HG02943 (cell line): Measurements from ENCODE around the gene DBF4B.

ENCODE experiments used
- ATAC-seq: cut with Tn5 transposase; IDR thresholded peaks from one replicate; pipeline ENCODE4 v1.9.1; 2021; ENCODE audit warnings: mild to moderate bottlenecking, low read depth, moderate library complexity; ENCODE audit not compliant: unreplicated experiment

DBF4B gene

DNA sequence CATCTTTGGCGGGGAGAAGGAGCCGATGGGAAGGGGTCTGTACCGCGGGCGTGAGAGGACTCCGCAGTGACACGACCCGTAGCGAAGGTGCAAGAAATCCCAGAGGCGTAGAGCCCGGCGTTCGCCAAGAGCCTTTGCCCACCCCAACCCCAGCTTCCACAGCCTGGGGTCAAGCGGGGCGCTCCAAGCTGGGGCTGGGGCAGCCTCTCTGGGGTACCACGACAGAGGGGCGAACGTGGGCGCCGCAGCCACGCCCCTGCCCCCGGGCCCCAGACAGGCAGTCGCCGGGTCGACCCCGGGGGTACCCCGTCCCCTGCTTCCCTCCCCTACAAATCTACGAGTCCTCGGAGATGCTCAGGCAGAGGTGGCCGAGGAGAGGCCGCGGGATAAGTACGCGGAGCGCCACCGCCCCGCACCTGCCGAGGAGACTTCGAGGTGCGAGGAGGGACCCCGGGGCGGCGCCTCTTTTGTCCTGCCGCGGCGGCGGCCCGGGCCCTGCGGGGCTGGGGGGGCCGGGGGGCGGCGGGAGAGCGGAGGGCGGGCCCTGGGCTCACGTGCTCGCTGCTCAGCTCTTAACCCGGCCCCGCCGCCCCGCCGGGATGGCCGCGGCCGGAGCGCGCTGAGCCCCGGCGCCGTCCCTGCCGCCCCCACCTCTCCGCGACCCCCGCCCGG is 50.1 kb downstream of the DBF4B start, which contains the start of gene ADAM11:
ADAM11 (plus strand) TSS at position 575 of the 672 bp plus-strand sequence. CDS start 212 bp downstream, outside the sequence.
- ATAC-seq: no peak

DNA sequence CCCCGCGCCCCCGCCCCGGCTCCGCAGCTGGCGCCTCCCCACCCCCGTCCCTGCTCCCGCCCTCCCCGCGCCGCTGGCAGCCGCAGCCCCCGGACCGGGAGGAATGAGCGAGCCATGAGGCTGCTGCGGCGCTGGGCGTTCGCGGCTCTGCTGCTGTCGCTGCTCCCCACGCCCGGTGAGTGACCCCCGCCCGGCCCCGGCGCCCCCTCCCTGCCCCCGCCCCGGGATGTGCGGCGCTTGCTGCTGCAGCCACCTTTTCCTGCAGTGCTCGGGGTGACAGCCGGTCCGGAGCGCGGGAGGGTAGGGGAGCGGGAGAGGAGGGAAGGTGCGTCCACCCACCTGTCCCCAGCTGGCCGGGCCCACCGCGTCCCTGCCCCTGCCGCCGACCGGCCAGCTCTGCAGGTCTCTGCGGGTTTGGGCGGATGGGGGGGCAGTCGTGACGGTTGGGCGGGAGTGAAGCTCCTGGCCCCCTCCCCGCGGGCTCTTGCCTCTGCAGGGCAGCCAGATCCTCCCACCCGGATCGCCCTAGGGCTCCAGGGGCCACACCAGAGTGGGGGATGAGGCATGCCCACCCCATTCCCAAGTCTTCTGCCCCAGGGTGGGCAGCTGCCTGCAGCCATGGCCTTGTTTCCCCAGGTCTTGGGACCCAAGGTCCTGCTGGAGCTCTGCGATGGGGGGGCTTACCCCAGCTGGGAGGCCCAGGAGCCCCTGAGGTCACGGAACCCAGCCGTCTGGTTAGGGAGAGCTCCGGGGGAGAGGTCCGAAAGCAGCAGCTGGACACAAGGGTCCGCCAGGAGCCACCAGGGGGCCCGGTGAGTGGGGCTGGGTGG is 50.8 kb downstream of the DBF4B start:
- ATAC-seq: no peak

DNA sequence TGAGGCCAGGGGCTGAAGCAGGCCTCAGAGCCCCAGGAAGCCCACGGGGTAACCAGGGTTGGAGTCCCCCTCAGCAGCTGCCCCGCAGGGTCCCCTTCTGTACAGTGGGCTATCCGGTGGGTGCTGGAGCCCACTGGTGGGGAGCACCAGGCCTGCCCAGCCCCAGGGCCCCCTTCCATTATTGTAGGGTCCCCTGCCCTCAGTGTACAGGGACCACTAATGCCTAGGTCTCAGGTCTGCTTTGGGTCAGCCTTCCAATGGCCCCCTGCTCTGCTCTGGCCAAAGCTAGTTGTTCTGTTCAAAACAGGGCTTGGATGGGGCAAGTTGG is 51.4 kb downstream of the DBF4B start:
- no peak for ATAC-seq

DNA sequence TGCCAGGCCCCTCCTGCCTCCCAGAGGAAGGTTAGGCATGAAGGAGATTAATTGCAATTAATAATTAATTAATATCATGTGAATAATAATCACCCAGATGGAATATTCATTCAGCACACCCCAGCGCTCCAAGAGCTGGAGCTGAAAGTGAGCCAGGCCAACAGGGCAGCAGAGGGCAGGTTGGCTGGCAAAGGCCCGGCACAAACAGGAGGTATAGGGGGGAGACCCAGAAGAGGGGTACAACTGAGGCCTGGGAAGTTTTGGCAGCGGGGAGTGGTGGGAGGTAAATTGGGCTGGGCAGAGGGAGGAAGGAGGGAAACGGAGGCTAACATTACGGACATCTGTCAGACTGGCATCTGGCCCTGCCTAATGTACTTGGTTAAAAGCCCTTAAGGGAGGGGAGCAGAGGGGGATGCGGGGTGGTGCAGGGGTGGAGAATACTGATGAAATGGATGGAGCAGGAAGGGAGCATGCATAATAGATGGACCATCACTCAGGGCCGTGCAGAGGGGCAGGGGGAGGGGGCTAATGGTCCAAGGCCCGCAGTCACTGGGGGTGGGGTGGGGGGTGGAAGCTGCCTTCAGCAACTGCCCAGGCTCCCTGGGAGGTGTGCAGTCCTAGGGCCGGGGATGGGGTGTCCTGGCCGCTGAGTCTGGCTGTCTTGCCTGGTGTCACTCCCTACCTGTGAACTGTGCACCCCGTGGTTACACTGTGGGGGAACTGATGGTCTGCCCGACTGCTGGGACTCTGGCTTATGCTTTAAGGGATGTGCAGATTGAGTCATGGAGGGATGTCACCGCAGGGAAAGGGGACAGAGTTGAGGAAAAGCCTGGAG is 52.2 kb downstream of the DBF4B start:
- ATAC-seq: no peak

DNA sequence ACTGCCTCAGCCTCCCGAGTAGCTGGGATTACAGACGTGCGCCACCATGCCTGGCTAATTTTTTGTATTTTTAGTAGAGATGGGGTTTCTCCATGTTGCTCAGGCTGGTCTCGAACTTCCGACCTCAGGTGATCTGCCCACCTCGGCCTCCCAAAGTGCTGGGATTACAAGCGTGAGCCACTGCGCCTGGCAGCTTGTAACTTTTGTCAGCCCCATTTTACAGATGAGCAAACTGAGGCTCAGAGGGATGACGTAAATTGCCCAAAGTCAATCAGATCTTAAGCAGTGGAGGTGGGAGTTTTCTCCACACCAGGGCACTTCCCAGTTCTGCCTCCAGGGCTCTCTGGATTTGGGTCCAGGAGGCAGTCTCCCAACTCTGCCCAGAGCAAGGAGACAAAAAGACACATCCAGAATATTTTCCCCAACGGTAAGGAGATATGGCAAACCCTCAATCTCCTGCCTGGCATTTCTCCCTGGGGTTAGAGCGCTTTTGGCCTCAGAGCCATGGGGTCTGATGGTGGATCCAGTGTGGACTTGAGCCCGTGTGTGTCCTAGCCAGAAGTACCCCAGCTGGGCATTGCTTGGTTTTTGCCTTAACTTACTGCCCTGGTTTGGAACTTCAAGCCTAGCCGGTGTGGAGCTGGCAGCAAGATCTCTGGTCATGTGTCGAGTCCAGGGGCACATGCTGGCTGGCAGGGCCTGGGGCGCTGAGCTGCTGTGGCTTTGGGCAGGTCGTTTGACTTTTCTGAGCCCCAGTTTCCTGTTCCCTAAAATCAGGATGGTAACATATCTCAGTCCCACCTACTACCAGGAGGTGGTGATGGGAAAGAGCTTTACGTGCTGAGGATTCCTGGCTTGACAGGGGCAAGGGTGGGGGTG is 53.7 kb downstream of the DBF4B start:
- ATAC-seq: no peak

DNA sequence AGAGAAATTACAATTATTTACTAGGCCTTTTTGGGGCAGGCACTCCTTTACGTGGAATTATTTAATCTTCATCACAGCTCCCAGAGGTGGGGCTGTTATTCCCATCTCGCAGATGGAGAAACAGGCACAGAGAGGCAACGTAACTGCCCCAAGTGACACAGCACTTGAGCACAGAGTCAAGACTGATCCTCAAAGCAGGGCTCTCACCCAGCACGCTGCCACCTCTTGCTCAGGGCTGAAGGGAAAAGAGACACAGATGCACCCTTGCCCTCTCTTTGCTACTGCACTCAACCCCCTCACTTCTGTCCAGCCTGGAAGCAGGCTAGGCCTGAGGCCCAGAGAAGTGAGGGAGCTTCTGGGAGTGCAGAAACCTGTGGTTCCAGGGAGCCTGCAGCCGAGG is 54.7 kb downstream of the DBF4B start:
- no peak for ATAC-seq

DNA sequence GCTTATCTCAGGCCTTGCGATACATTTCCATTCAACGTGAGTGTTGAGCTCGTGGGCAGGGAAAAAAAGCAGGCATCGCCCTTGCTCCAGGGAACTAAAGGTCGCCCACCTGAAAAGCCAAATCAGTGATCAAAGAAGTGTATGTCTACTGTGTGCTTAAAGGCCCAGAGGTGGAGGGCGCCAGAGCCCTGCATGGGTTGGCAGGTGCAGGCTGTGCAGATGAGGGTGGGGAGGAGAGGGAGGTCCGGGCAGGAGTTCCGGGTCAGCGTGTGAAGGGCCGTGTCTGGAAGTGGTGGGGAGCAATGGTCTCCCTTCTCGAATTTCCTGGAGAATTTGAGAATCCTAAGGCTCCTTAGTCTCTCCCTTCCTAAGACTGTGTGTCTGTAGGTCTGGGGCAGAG is 57.5 kb downstream of the DBF4B start:
- no peak for ATAC-seq

DNA sequence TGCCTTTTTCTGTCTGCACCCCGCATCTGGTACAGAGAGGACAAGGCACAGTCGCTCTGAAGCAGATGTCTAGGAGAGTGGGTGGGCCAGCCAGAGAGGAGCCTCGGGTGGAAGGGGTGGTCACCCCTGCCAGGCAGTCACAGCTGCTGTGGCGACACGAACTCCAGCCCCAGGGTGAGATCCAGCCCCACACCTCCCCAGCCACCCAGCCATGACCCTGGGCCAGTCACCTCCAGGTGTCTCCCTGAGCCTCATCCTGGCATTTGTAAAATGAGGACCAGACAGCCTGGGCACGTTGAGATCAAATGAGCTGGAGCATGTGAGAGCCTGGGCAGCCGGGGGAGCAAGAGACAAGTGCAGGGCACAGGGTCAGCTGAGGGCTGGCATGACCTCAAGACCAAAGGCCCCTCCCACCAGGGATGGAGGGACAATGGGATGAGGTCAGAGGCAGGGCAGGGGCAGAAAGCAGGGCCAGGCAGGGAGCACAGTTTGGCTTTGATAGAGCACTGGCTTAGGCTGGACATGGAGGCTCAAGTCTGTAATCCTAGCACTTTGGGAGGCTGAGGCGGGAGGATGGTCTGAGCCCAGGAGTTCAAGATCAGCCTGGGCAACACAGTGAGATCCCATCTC is 58.1 kb downstream of the DBF4B start:
- ATAC-seq: no peak

DNA sequence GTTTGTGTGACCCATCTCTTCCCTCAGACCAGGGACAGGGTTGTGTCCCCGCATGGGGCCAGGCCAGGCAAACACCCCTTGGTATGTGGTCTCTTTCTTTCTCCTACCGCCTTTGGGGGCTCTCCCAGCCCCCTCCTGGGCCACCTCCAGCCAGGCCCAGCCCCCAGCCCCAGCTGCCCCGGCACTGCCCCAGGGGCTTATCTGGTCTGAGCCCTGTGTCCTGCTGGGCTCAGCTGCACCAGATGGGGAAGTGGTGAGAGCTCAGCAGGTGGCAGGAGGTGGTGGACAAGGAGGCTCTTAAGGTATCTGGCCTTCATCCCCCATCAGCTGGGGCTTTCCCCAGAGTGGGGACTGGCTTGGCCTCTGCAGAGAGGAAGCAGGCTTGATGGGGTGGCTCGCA is 59.0 kb downstream of the DBF4B start:
- no peak for ATAC-seq

DNA sequence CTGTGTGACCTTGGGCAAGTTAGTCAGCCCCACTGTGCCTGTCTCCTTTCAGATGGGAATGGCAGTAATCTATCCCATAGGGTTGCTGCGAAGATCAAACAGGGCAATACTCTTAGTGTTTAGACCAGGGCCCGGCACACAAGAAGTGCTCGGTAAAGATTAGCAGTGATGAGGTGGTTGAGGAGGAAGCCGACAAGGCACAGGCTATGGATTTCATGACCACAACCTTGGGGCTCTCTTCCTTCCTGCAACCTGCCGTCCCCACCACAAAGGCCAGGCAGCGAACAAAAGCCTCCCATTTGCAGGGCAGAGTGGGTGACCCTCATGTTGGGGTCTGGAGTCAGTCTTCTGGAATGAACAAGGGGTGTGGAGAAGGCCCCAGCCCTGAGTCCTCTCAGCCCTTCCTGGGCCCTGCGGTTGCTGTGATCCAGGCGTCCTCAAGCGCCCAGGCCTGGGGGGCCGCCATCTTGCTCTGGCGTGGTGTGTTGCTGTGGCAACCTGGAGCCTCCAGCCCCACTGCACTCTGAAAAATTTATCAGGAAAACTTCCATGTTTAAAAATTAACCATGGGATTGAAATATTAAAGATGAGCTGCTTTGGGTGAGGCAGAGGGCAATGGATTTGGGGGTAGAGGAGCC is 60.2 kb downstream of the DBF4B start:
- ATAC-seq: no peak

DNA sequence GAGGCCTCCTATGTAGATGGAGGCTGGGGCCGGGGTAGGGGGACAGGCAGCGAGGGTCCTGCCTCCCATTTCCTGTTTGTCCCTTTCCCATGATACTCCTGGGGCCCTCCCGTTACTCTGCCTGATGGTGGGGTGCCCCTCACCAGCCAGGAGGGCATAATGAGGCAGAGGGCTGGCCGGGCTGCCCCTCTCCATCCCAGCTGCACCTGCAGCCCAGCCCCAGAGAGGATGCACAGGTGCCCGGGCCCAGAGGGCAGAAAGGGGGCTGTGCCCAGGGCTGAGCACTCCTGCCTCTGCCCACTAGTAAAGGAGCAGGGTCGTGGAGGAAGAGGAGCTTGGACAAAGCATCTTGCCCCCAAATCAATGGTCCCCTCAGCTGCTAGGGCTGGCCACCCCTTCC is 60.8 kb downstream of the DBF4B start:
- no peak for ATAC-seq

DNA sequence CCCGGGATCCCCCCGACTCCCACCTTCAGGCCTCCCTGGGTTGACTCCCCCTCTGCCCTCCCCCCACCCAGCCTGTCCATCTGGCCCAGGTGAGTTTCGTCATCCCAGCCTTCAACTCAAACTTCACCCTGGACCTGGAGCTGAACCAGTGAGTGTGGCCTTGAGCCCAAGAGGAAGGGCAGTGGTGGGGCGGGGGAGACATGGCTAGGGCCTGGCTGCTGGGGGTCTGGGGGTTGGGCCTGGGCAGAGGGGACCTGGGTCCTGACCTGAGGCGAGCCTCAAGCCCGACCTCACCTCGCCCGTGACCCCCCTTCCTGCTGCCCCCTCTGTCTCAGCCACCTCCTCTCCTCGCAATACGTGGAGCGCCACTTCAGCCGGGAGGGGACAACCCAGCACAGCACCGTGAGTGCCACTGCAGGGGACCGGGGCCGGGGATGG is 61.2 kb downstream of the DBF4B start:
- no peak for ATAC-seq

DNA sequence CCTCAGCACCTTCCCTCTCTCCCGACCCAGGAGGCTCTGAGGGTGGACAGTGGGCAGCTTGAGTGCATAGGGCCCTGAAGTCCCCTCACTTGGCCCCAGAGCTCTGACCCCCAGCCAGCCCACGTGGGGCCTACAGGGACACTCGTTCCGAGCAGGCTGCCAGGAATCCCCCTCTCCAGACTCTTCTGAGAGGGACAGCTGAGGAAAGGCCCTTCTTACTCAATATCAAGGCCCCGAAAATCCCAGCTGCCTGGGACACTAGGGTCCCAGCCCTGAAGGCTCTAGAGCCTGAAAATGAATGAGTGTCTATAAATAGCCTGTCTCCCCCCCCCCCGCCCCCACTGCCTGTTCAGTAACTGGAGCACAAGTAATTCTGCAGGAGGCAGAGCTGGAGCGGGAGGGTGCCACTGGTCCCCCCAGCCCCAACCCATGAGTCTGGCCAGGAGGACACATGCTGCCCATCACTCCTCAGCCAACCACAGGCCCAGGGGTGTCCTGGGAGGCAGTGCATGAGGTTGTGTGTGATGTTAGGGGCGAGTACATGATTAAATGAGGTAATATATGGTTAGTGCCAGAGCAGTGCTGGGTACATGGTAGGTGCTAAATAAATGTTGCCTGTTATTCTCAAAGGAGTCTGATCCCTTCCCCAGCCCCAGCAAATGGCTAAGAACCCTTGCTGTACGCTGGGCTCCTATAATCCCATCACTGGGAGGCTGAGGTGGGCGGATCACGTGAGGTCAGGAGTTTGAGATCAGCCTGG is 61.9 kb downstream of the DBF4B start:
- ATAC-seq: no peak

DNA sequence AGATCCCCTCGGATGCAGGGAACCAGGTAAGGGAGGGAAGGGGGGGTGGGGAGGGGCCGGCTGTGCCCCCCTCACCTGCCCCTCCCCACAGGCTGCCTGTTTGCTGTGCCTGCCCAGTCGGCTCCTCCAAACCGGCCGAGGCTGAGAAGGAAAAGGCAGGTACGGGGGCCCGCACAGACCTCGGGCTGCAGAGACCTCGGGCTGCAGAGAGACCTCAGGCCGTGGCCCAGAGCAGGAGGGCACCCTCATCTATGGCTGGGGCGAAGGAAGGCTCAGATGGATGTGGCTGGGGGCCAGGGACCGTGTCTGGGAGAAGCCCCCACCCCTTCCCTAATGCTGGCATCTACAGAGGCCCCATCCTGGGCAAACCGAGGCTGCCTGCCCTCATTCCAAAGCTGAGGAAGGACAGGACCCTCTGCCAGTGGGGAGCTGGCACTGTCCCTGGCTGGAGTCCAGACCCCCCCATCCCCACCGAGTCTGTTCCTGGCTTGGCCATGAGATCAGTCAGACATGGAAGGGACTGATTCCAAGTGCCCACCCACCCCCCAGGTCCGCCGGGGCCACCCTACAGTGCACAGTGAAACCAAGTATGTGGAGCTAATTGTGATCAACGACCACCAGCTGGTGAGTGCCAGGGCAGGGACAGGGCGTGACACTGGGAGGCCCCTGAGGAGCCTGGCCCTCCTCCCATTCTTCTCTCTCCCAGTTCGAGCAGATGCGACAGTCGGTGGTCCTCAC is 64.0 kb downstream of the DBF4B start:
- ATAC-seq: no peak

DNA sequence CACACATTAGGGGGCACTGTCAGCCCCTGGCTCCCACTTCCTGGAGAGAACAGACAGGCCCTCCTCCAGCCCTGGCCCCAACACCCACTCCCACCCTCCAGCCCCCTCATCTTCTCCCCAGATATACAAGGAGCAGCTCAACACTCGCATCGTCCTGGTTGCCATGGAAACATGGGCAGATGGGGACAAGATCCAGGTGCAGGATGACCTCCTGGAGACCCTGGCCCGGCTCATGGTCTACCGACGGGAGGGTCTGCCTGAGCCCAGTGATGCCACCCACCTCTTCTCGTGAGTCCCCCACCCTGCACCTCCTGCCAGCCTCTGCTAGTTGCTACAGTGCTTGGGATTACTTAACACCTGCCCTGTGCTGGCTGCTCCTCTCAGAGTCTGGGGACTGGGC is 64.7 kb downstream of the DBF4B start:
- no peak for ATAC-seq

DNA sequence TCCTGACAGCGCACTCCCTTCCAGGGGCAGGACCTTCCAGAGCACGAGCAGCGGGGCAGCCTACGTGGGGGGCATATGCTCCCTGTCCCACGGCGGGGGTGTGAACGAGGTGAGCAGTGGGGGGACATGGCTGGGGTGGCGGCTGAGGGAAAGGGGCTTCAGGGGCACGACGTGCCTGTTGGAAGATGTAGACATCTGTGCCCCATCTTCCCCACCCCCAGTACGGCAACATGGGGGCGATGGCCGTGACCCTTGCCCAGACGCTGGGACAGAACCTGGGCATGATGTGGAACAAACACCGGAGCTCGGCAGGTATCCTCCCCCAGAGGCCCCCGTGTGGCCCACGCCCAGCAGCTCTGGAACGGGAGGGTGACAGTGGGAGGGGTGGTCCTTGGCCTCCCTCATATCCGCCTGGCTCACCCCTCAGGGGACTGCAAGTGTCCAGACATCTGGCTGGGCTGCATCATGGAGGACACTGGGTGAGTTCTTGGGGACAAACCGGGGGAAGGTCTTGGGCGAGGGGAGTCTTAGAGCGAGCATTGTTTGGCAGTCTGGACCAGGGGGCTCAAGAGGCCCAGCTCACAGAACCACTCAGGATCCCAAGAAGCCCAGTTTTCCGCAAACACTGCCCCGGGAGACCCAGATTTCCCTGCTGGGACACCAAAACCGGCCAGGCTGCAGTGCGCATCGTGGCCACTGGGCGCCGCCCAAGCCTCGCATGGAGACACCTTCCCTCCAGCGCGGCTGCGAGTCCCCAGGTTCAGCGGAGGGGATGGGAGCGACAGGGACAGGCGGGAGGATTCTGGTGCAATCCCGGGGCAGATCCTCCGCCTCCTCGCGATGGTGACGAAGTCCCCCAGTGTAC is 66.0 kb downstream of the DBF4B start:
- peak; percentile 21 for ATAC-seq
